Melanocyte of skin (primary cell): ENCODE data around the gene TNNI3K. TPM values are rescaled to one million over a fixed set of nuclear protein-coding genes. Genes with fewer than 3 reads are reported as not detected.

ENCODE experiments used
- total RNA-seq, 2 donors: library from RNA; depleted of rRNA; stranded (reverse); fragments of >200 nt; gene quantifications; 2 replicates each; pipeline ENCODE4 v1.2.3, GENCODE V29; 2012

Gene TNNI3K
- total RNA-seq: under 1 TPM in 1 of 2 donors, not detected in 1; under 0.01 TPM

GRCh38 chr1:74235153-74235552, at the start of gene TNNI3K:
TNNI3K (plus strand) TSS chr1:74235387; CDS start chr1:74235452, 65 bp downstream.

GRCh38 chr1:74197657-74198552, 37.3 kb upstream of the TNNI3K start, which contains the start of the genes FPGT and LRRIQ3:
FPGT (plus strand) TSS chr1:74198242; CDS start chr1:74198279, 37 bp downstream.
LRRIQ3 (minus strand) TSS chr1:74198176; CDS start chr1:74183684, 14,492 bp downstream.

GRCh38 chr1:74512170-74512915, 277.2 kb downstream of the TNNI3K start, which contains the start of gene LRRC53:
LRRC53 (minus strand) TSS chr1:74512611; CDS start chr1:74483349, 29,262 bp downstream.

Other genes with a start within 250 kb of the TNNI3K start
- 1 to 10 TPM; 1.7 to 3.0 TPM for gene LRRIQ3, start 37.2 kb upstream of the TNNI3K start, total RNA-seq
- 10 to 100 TPM; 17.6 to 21.6 TPM for gene FPGT, start 37.1 kb upstream of the TNNI3K start, total RNA-seq